ENCODE data around the gene EEF1AKMT3.

Gene EEF1AKMT3

GRCh38 chr12:57795354-57795753, 22.9 kb downstream of the EEF1AKMT3 start:
- no peak for DNase-seq (ENCODE audit: extremely low spot score)
- CTCF ChIA-PET, result no interaction called here

GRCh38 chr12:57796996-57797395, 24.6 kb downstream of the EEF1AKMT3 start:
- POLR2A ChIA-PET, result interaction anchor here (0.5 to 1.2 kb wide), 2 partner anchors 14 to 19 kb away, joined by 3 to 5 read pairs; no protein-coding TSS in a partner anchor
- CTCF ChIA-PET, result no interaction called here
- no peak for DNase-seq (ENCODE audit: extremely low spot score)
- no peak for TF ChIP-seq PKNOX1 (IDR thresholded peaks at IDR 0.05)
- TF ChIP-seq LEF1 (IDR thresholded peaks at IDR 0.05; ENCODE audit: borderline replicate concordance), result no peak
- no peak for TF ChIP-seq L3MBTL2 (conservative IDR thresholded peaks at IDR 0.05)
- TF ChIP-seq FOXA1 (IDR thresholded peaks at IDR 0.05), result no peak
- TF ChIP-seq ARNT (IDR thresholded peaks at IDR 0.05), result no peak
- TF ChIP-seq HDGF (IDR thresholded peaks at IDR 0.05; ENCODE audit: borderline replicate concordance), result no peak
- TF ChIP-seq CTBP1 (IDR thresholded peaks at IDR 0.05; ENCODE audit: borderline replicate concordance), result no peak
- no peak for TF ChIP-seq ZNF384 (IDR thresholded peaks at IDR 0.05)
- no peak for TF ChIP-seq SP1 (IDR thresholded peaks at IDR 0.05)
- no peak for TF ChIP-seq ELF4 (IDR thresholded peaks at IDR 0.05)
- TF ChIP-seq FOXK2 (IDR thresholded peaks at IDR 0.05), result no peak
- no peak for TF ChIP-seq NFRKB (IDR thresholded peaks at IDR 0.05)
- TF ChIP-seq BHLHE40 (IDR thresholded peaks at IDR 0.05; ENCODE audit: borderline replicate concordance), result no peak

More at GRCh38 chr12:57795354-57795753, 22.9 kb downstream of the EEF1AKMT3 start:
- TF ChIP-seq ARNT (IDR thresholded peaks at IDR 0.05), result no peak
- no peak for TF ChIP-seq NFRKB (IDR thresholded peaks at IDR 0.05)
- TF ChIP-seq ELF4 (IDR thresholded peaks at IDR 0.05), result no peak
- no peak for TF ChIP-seq HDGF (IDR thresholded peaks at IDR 0.05; ENCODE audit: borderline replicate concordance)
- TF ChIP-seq CTBP1 (IDR thresholded peaks at IDR 0.05; ENCODE audit: borderline replicate concordance), result no peak
- no peak for TF ChIP-seq TARDBP (IDR thresholded peaks at IDR 0.05)
- no peak for TF ChIP-seq BHLHE40 (IDR thresholded peaks at IDR 0.05; ENCODE audit: borderline replicate concordance)
- no peak for TF ChIP-seq LEF1 (IDR thresholded peaks at IDR 0.05; ENCODE audit: borderline replicate concordance)
- TF ChIP-seq L3MBTL2 (conservative IDR thresholded peaks at IDR 0.05), result no peak
- TF ChIP-seq FOXM1 (IDR thresholded peaks at IDR 0.05; ENCODE audit: borderline replicate concordance), result no peak
- POLR2A ChIA-PET, result no interaction called here

- CTCF ChIA-PET, result no interaction called here
- TF ChIP-seq SUZ12 (IDR thresholded peaks at IDR 0.05), result no peak
- no peak for DNase-seq (ENCODE audit: extremely low spot score)
- POLR2A ChIA-PET, result interaction anchor here (1.2 to 1.3 kb wide), 2 partner anchors 15 to 26 kb away, joined by 5 read pairs; partner anchors contain the start of genes EEF1AKMT3 and METTL1
Observed at GRCh38 chr12:57797933-57798332, 25.5 kb downstream of the EEF1AKMT3 start.

GRCh38 chr12:57800965-57801364, 28.6 kb downstream of the EEF1AKMT3 start:
- TF ChIP-seq LEF1 (IDR thresholded peaks at IDR 0.05; ENCODE audit: borderline replicate concordance) (no peak), ARNT (IDR thresholded peaks at IDR 0.05) (no peak), FOXK2 (IDR thresholded peaks at IDR 0.05) (no peak), SUZ12 (IDR thresholded peaks at IDR 0.05) (no peak), ZNF384 (IDR thresholded peaks at IDR 0.05) (no peak), HDGF (IDR thresholded peaks at IDR 0.05; ENCODE audit: borderline replicate concordance) (no peak), FOXA1 (IDR thresholded peaks at IDR 0.05) (no peak), NFRKB (IDR thresholded peaks at IDR 0.05) (no peak), BHLHE40 (IDR thresholded peaks at IDR 0.05; ENCODE audit: borderline replicate concordance) (no peak), CTBP1 (IDR thresholded peaks at IDR 0.05; ENCODE audit: borderline replicate concordance) (no peak), TARDBP (IDR thresholded peaks at IDR 0.05) (no peak), PKNOX1 (IDR thresholded peaks at IDR 0.05) (no peak), FOXM1 (IDR thresholded peaks at IDR 0.05; ENCODE audit: borderline replicate concordance) (no peak), ELF4 (IDR thresholded peaks at IDR 0.05) (no peak), SP1 (IDR thresholded peaks at IDR 0.05) (no peak), L3MBTL2 (conservative IDR thresholded peaks at IDR 0.05) (no peak)
- POLR2A ChIA-PET, result no interaction called here

GRCh38 chr12:57802607-57803006, 30.2 kb downstream of the EEF1AKMT3 start:
- POLR2A ChIA-PET, result interaction anchor here (0.5 to 1.2 kb wide), 3 partner anchors 17 to 139 kb away, joined by 3 read pairs; partner anchors contain the start of genes ATP23, EEF1AKMT3 and METTL1
- TF ChIP-seq LEF1 (IDR thresholded peaks at IDR 0.05; ENCODE audit: borderline replicate concordance) (no peak), PKNOX1 (IDR thresholded peaks at IDR 0.05) (no peak), L3MBTL2 (conservative IDR thresholded peaks at IDR 0.05) (no peak), FOXA1 (IDR thresholded peaks at IDR 0.05) (no peak), FOXK2 (IDR thresholded peaks at IDR 0.05) (no peak), ARNT (IDR thresholded peaks at IDR 0.05) (no peak), NFRKB (IDR thresholded peaks at IDR 0.05) (no peak), SP1 (IDR thresholded peaks at IDR 0.05) (no peak), TARDBP (IDR thresholded peaks at IDR 0.05) (no peak), CTBP1 (IDR thresholded peaks at IDR 0.05; ENCODE audit: borderline replicate concordance) (no peak), ZNF384 (IDR thresholded peaks at IDR 0.05) (no peak)
- CTCF ChIA-PET, result interaction anchor here (0.7 to 1.5 kb wide), 8 partner anchors 9 to 219 kb away, joined by 3 to 6 read pairs (median 4); partner anchors contain the start of genes AVIL and TSFM
- no peak for DNase-seq (ENCODE audit: extremely low spot score)

More at GRCh38 chr12:57800965-57801364, 28.6 kb downstream of the EEF1AKMT3 start:
- no peak for DNase-seq (ENCODE audit: extremely low spot score)
- CTCF ChIA-PET, result interaction anchor here (1.3 kb wide), 1 partner anchor 16 kb away, joined by 3 read pairs; no protein-coding TSS in a partner anchor

GRCh38 chr12:57803319-57803893, 31.0 kb downstream of the EEF1AKMT3 start:
- CTCF ChIA-PET, result interaction anchor here (0.7 to 1.5 kb wide), 7 partner anchors 9 to 220 kb away, joined by 3 to 6 read pairs (median 4); partner anchors contain the start of genes AVIL and TSFM
- DNase-seq (ENCODE audit: extremely low spot score), result peak; percentile 71
- no peak for TF ChIP-seq L3MBTL2 (conservative IDR thresholded peaks at IDR 0.05)
- no peak for TF ChIP-seq SUZ12 (IDR thresholded peaks at IDR 0.05)
- TF ChIP-seq PKNOX1 (IDR thresholded peaks at IDR 0.05), result no peak
- TF ChIP-seq ELF4 (IDR thresholded peaks at IDR 0.05), result no peak
- TF ChIP-seq BHLHE40 (IDR thresholded peaks at IDR 0.05; ENCODE audit: borderline replicate concordance), result no peak
- TF ChIP-seq ARNT (IDR thresholded peaks at IDR 0.05), result no peak
- TF ChIP-seq FOXK2 (IDR thresholded peaks at IDR 0.05), result no peak
- no peak for TF ChIP-seq HDGF (IDR thresholded peaks at IDR 0.05; ENCODE audit: borderline replicate concordance)
- no peak for TF ChIP-seq LEF1 (IDR thresholded peaks at IDR 0.05; ENCODE audit: borderline replicate concordance)
- no peak for TF ChIP-seq FOXA1 (IDR thresholded peaks at IDR 0.05)
- TF ChIP-seq NFRKB (IDR thresholded peaks at IDR 0.05), result no peak
- TF ChIP-seq CTBP1 (IDR thresholded peaks at IDR 0.05; ENCODE audit: borderline replicate concordance), result no peak
- TF ChIP-seq ZNF384 (IDR thresholded peaks at IDR 0.05), result no peak
- TF ChIP-seq SP1 (IDR thresholded peaks at IDR 0.05), result no peak
- TF ChIP-seq FOXM1 (IDR thresholded peaks at IDR 0.05; ENCODE audit: borderline replicate concordance), result no peak
- POLR2A ChIA-PET, result interaction anchor here (1.0 to 1.2 kb wide), 2 partner anchors 31 to 138 kb away, joined by 3 read pairs; partner anchors contain the start of genes ATP23, EEF1AKMT3 and METTL1
